Pancreas (tissue), 10 donors: ENCODE data around the gene VASH2. TPM values are rescaled to one million over a fixed set of nuclear protein-coding genes. Genes with fewer than 3 reads are reported as not detected.

Source experiments
- ATAC-seq, 4 donors: fragments of 200-7000 bp; cut with Tn5 transposase; one replicate each; pipeline versions ENCODE4 v1.8.0 to v1.9.1; 2020; ENCODE audit warnings: mild to moderate bottlenecking in 4 of 4, moderate library complexity in 4 of 4
- DNase-seq, 6 donors: peaks; one replicate each; pipeline ENCODE4 v3.0.0-alpha.2; 2020
- FAIRE-seq: peaks from 2 replicates; lab custom pipeline; 2012; peaks lifted over from hg19 to GRCh38; lab: Jason Lieb, UNC
- H3K27ac ChIP-seq, 4 donors: fragments of 200-600 bp; sonication (generic); 1 replicate in 3 of 4; 2 replicates in 1 of 4; pipeline versions ENCODE4 v1.5.0 to v1.8.0; 2020
- H3K27me3 ChIP-seq, 4 donors: fragments of 200-600 bp; one replicate each; pipeline ENCODE4 v1.8.0; 2021
- H3K36me3 ChIP-seq, 3 donors: fragments of 200-600 bp; sonication (generic) in 1 of 3; one replicate each; pipeline versions ENCODE4 v1.5.0 to v1.8.0; 2020 to 2021
- H3K4me1 ChIP-seq, 3 donors: fragments of 200-600 bp; one replicate each; pipeline ENCODE4 v1.8.0; 2021
- H3K4me3 ChIP-seq, 4 donors: fragments of 200-600 bp; sonication (generic) in 2 of 4; one replicate each; pipeline versions ENCODE4 v1.5.0 to v1.8.0; 2020 to 2021
- H3K9me3 ChIP-seq, 4 donors: fragments of 200-600 bp; one replicate each; pipeline ENCODE4 v1.8.0; 2021
- CTCF ChIP-seq, 4 donors: fragments of 200-600 bp; sonication (generic) in 3 of 4; IDR thresholded peaks; one replicate each; pipeline versions ENCODE4 v1.5.0 to v1.8.0; 2021; ENCODE audit warnings: antibody characterized with exemption in 4 of 4
- WGBS, 2 donors: extraction: QIAGEN DNeasy Blood & Tissue Kit; methylation state at CpG; one replicate each; pipeline ENCODE4 v1.1.7; 2013; 5-methylcytosine and 5-hydroxymethylcytosine counted together
- intact Hi-C, 3 donors: fragments of 100-400 bp; cut with DNase I; formaldehyde crosslinking; loops; one replicate each; pipeline versions ENCODE4 v1.11.1 to v1.14.2; 2022
- polyA plus RNA-seq, 2 donors: library from polyadenylated mRNA; stranded (reverse); fragments of 200-250 nt; gene quantifications; one replicate each; pipeline ENCODE4 v1.2.3, GENCODE V29; 2013
- total RNA-seq, 6 donors: library from RNA; stranded (reverse); fragmentation: NEBNext Ultra II Directional in 4 of 6; extraction: Animal tissue kit (Norgen Biotek cat#: 25700) in 4 of 6; gene quantifications; one replicate each; pipeline versions ENCODE4 v1.2.1 to v1.2.4, GENCODE V29; 2021 to 2023
- donor health status: healthy with polysubstance abuse.
- donor health status: DM: no; HTN: no; CAD: no; lungs with moderate emphysema.
- donor health status: DM: no; HTN: no; CAD: no.
- donor health status: control.
- donor health status: control.
- donor health status: Bipolar disorder and iron deficiency.
- donor health status: DM: yes; HTN: yes; CAD: no.
- donor health status: DM: no; HTN: no; CAD: no.
- donor health status: DM: no; HTN: no; CAD: no.
- donor health status: DM: yes; HTN: yes; CAD: no.

VASH2 gene
- total and polyA plus RNA-seq, 8 donors, result 0.15 to 1.9 (median 0.52) TPM; not detected in 1

GRCh38 chr1:212976586-212976985 lies 26.2 kb downstream of the VASH2 start:
- 83 to 84% methylated on average over 9 of the region's 9 CpGs for WGBS, 2 donors
- H3K27me3 ChIP-seq, result no peaks in the 10 kb centered on the region
- TF ChIP-seq CTCF (IDR thresholded peaks at IDR 0.05), result no peak
- H3K36me3 ChIP-seq, result no peaks in the 10 kb centered on the region
- intact Hi-C loops, result no loop called here
- no peaks in the 10 kb centered on the region for H3K9me3 ChIP-seq
- ATAC-seq (no peak), DNase-seq (no peak), FAIRE-seq (no peak)
- no peak overlapping the region for H3K27ac ChIP-seq
- H3K4me1 ChIP-seq, result peaks cover 0 to 4% (median 3%) of the 10 kb centered on the region in 3 donors
- H3K4me3 ChIP-seq, result no peak overlapping the region

GRCh38 chr1:212977781-212978645 lies 27.7 kb downstream of the VASH2 start:
- ATAC-seq (no peak), FAIRE-seq (no peak), DNase-seq (no peak)
- Histone ChIP-seq H3K36me3 (no peaks in the 10 kb centered on the region), H3K9me3 (no peaks in the 10 kb centered on the region), H3K4me3 (no peak overlapping the region), H3K27me3 (no peaks in the 10 kb centered on the region), H3K4me1 (peaks cover 0 to 11% (median 3%) of the 10 kb centered on the region in 3 donors), H3K27ac (no peak overlapping the region)
- TF ChIP-seq CTCF (IDR thresholded peaks at IDR 0.05), result no peak
- intact Hi-C loops, result no loop called here
- WGBS, 2 donors, result 72 to 84% methylated on average over 16 of the region's 16 CpGs

- TF ChIP-seq CTCF (IDR thresholded peaks at IDR 0.05), result no peak
- Histone ChIP-seq H3K27ac (no peak overlapping the region), H3K27me3 (no peaks in the 10 kb centered on the region), H3K9me3 (no peaks in the 10 kb centered on the region), H3K4me3 (no peak overlapping the region), H3K36me3 (no peaks in the 10 kb centered on the region), H3K4me1 (peaks cover 0 to 11% (median 3%) of the 10 kb centered on the region in 3 donors)
- intact Hi-C loops, result no loop called here
- ATAC-seq (no peak), DNase-seq (no peak), FAIRE-seq (no peak)
- 86 to 93% methylated on average over 14 of the region's 14 CpGs for WGBS, 2 donors
Measured at GRCh38 chr1:212979340-212980122, 29.2 kb downstream of the VASH2 start.

GRCh38 chr1:212980123-212980785 lies 29.9 kb downstream of the VASH2 start:
- TF ChIP-seq CTCF (IDR thresholded peaks at IDR 0.05), result no peak
- WGBS, 2 donors, result 68% methylated on average over 7 of the region's 7 CpGs
- no peak overlapping the region for H3K4me3 ChIP-seq
- H3K36me3 ChIP-seq, result no peaks in the 10 kb centered on the region
- FAIRE-seq, result no peak
- H3K27ac ChIP-seq, result no peak overlapping the region
- H3K9me3 ChIP-seq, result no peaks in the 10 kb centered on the region
- peaks cover 0 to 11% (median 3%) of the 10 kb centered on the region in 3 donors for H3K4me1 ChIP-seq
- no peaks in the 10 kb centered on the region for H3K27me3 ChIP-seq
- DNase-seq, result no peak
- ATAC-seq, result no peak
- intact Hi-C loops, result no loop called here
